Testis (tissue), 3 donors: Measurements from ENCODE around the gene C2CD4D. TPM values are rescaled to one million over a fixed set of nuclear protein-coding genes. Genes with fewer than 3 reads are reported as not detected.

Experiments
- DNase-seq: peaks from one replicate; pipeline ENCODE4 v3.0.0-alpha.2; 2019
- H3K27ac ChIP-seq, 2 donors: fragments of 200-600 bp; sonication (generic); one replicate each; pipeline ENCODE4 v1.5.1; 2019
- H3K27me3 ChIP-seq: fragments of 200-600 bp; sonication (generic); one replicate; pipeline ENCODE4 v1.5.1; 2019
- H3K36me3 ChIP-seq: fragments of 200-600 bp; sonication (generic); one replicate; pipeline ENCODE4 v1.5.1; 2017; ENCODE audit warnings: low read depth; ENCODE audit errors: missing control alignments
- H3K4me1 ChIP-seq: fragments of 200-600 bp; sonication (generic); one replicate; pipeline ENCODE4 v1.5.1; 2019
- H3K4me3 ChIP-seq, 2 donors: fragments of 200-600 bp; sonication (generic); one replicate each; pipeline ENCODE4 v1.5.1; 2017 to 2019
- H3K9me3 ChIP-seq: fragments of 200-600 bp; sonication (generic); one replicate; pipeline ENCODE4 v1.5.1; 2017
- POLR2A ChIP-seq: fragments of 450-650 bp; IDR thresholded peaks from one replicate; pipeline ENCODE4 v1.6.1; 2017; ENCODE audit warnings: antibody characterized with exemption, mild to moderate bottlenecking, moderate library complexity
- WGBS, 2 donors: methylation state at CpG; one replicate each; pipeline ENCODE4 v1.1.5; 2018; 5-methylcytosine and 5-hydroxymethylcytosine counted together
- intact Hi-C: fragments of 100-400 bp; cut with DNase I; formaldehyde crosslinking; loops from one replicate; pipeline ENCODE4 v1.15.1; 2023; ENCODE audit warnings: low total_unique reads
- polyA plus RNA-seq: library from polyadenylated mRNA; stranded (reverse); fragments of 350-450 nt; fragmentation: Illumina TruSeq; extraction: RNeasy Lipid Tissue Mini Kit (QIAGEN cat#74804); gene quantifications from one replicate; pipeline ENCODE4 v1.2.3, GENCODE V29; 2014; ENCODE audit warnings: low read depth, low replicate concordance; ENCODE audit not compliant: insufficient read depth
- total RNA-seq, 2 donors: library from RNA; depleted of rRNA; stranded (reverse); fragments of >200 nt; gene quantifications; one replicate each; pipeline ENCODE4 v1.2.3, GENCODE V29; 2016
- TF ChIP-seq, protein P1 (sequence below), 3 experiments: fragments of 450-650 bp in 2 of 3; fragments of 200-600 bp in 1 of 3; sonication (generic) in 1 of 3; IDR thresholded peaks; one replicate each; pipeline ENCODE4 v1.5.1; 2016 to 2019; ENCODE audit warnings: antibody characterized with exemption in 3 of 3, mild to moderate bottlenecking in 2 of 3, moderate library complexity in 1 of 3

The C2CD4D gene
- total and polyA plus RNA-seq, 3 donors from 2014 or later: 0.29 to 2.0 (median 1.4) TPM

DNA sequence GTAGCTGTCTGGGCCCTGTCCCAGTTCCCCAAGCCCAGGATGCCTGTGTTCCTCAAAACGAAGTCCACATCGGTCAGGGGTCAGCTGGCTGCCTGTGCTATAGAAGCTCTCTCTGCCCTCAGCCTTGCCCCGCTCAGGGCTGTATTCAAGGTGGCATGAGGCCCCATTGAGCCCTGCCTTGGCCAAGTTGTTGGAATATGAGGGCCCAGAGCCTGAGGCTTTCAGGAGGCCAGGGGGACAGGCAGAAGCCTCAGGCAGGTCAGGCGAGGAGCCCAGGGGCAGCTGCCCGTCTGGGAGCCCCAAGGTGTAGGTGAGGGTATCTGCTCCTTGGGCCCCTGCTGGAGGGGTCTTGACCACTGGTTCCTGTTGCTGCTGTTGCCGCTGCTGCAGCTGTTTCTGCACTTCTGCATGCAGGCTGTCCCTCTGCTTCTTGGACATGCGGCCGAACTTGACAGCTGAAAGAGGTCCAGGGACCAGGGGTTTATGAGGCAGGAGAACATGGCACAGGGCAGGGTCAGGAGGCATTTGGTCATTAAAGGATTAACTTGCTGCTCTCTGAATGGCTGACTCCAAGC is 24.6 kb downstream of the C2CD4D start:
- H3K27ac ChIP-seq: no peak overlapping the region
- intact Hi-C loops: no loop called here
- no peaks in the 10 kb centered on the region for H3K36me3 ChIP-seq
- no peaks in the 10 kb centered on the region for H3K4me1 ChIP-seq
- no peaks in the 10 kb centered on the region for H3K27me3 ChIP-seq
- no peak for DNase-seq
- TF ChIP-seq, protein P1, sequence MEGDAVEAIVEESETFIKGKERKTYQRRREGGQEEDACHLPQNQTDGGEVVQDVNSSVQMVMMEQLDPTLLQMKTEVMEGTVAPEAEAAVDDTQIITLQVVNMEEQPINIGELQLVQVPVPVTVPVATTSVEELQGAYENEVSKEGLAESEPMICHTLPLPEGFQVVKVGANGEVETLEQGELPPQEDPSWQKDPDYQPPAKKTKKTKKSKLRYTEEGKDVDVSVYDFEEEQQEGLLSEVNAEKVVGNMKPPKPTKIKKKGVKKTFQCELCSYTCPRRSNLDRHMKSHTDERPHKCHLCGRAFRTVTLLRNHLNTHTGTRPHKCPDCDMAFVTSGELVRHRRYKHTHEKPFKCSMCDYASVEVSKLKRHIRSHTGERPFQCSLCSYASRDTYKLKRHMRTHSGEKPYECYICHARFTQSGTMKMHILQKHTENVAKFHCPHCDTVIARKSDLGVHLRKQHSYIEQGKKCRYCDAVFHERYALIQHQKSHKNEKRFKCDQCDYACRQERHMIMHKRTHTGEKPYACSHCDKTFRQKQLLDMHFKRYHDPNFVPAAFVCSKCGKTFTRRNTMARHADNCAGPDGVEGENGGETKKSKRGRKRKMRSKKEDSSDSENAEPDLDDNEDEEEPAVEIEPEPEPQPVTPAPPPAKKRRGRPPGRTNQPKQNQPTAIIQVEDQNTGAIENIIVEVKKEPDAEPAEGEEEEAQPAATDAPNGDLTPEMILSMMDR (IDR thresholded peaks at IDR 0.05): no peak
- no peak for TF ChIP-seq POLR2A
- no peak overlapping the region for H3K4me3 ChIP-seq
- no peaks in the 10 kb centered on the region for H3K9me3 ChIP-seq
- WGBS, 2 donors: 88 to 100% methylated on average over 4 to 6 of the region's 8 CpGs

- TF ChIP-seq POLR2A: no peak
- TF ChIP-seq, protein P1 (IDR thresholded peaks at IDR 0.05): no peak
- intact Hi-C loops: no loop called here
- no peak for DNase-seq
- 91 to 92% methylated on average over 13 to 15 of the region's 15 CpGs for WGBS, 2 donors
- Histone ChIP-seq H3K27me3 (no peaks in the 10 kb centered on the region), H3K27ac (no peak overlapping the region), H3K9me3 (no peaks in the 10 kb centered on the region), H3K4me1 (no peaks in the 10 kb centered on the region), H3K4me3 (no peak overlapping the region), H3K36me3 (no peaks in the 10 kb centered on the region)
Observed at GRCh38 chr1:151814426-151814825, 25.2 kb downstream of the C2CD4D start.

GRCh38 chr1:151813271-151813977 is 26.2 kb downstream of the C2CD4D start:
- Histone ChIP-seq H3K4me1 (no peaks in the 10 kb centered on the region), H3K9me3 (no peaks in the 10 kb centered on the region), H3K36me3 (no peaks in the 10 kb centered on the region), H3K4me3 (no peak overlapping the region), H3K27ac (no peak overlapping the region), H3K27me3 (no peaks in the 10 kb centered on the region)
- TF ChIP-seq POLR2A: no peak
- TF ChIP-seq, protein P1 (IDR thresholded peaks at IDR 0.05): no peak
- 82 to 85% methylated on average over 8 to 12 of the region's 12 CpGs for WGBS, 2 donors
- intact Hi-C loops: no loop called here
- DNase-seq: no peak

GRCh38 chr1:151811181-151811580 is 28.4 kb downstream of the C2CD4D start:
- Histone ChIP-seq H3K27me3 (no peaks in the 10 kb centered on the region), H3K4me3 (no peak overlapping the region), H3K4me1 (no peaks in the 10 kb centered on the region), H3K9me3 (no peaks in the 10 kb centered on the region), H3K36me3 (no peaks in the 10 kb centered on the region), H3K27ac (no peak overlapping the region)
- TF ChIP-seq, protein P1 (IDR thresholded peaks at IDR 0.05): no peak
- TF ChIP-seq POLR2A: no peak
- intact Hi-C loops: no loop called here
- WGBS, 2 donors: 63 to 74% methylated on average over 9 of the region's 9 CpGs
- DNase-seq: no peak
